22Rv1 (cell line): ENCODE results near the gene SYNE2.

Experiments used
- H3K27ac ChIP-seq: fragments of 450-650 bp; 2 replicates; pipeline ENCODE4 v1.5.1; 2017
- CTCF ChIP-seq: fragments of 450-650 bp; IDR thresholded peaks from 2 replicates; pipeline ENCODE4 v1.5.1; 2017; ENCODE audit warnings: mild to moderate bottlenecking
- ZFX ChIP-seq: fragments of 450-650 bp; IDR thresholded peaks from 2 replicates; pipeline ENCODE4 v1.6.1; 2017; ENCODE audit warnings: antibody characterized with exemption, borderline replicate concordance

The SYNE2 gene

DNA sequence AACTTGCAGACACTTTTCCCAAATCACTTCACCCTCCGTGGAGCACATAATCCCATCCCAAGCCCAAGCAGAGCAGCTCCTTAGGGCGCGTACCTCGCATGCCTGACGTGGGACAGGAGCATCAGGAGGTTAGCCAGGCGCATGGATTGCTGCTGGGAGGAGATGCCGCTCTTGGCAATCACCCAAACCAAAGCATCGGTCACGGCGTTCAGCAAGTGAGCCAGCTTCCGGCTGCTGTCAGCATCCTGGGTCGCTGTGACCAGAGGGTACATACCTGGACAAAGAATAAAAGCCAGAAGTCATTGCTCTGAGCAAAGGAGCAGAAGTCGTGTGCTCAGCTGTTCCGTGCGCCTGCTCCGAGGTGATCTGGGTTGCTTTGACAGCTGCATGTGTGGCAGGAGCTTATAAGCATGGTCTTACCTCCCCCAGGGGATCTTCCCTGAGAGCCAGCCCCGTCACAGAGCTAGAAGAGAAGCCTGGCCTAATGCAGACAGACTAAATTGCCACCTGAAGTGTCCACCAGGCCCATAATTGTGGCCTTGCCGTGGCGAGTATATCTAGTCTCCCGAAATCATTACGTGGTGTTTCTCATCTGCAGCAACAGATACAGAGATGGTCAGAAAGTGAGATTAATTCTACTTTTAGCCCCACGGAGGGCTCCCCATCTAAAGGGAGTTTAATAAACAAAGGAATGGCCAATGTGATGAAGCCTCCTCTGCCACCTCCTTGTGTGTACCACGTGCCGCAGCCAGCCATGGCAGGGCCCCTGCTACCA is 382.3 kb downstream of the SYNE2 start:
- H3K27ac ChIP-seq, result no peak overlapping the region
- no peak for TF ChIP-seq CTCF
- TF ChIP-seq ZFX, result no peak

- H3K27ac ChIP-seq, result no peak overlapping the region
- TF ChIP-seq CTCF (no peak), ZFX (no peak)
Observed at GRCh38 chr14:64235652-64236640, 383.1 kb downstream of the SYNE2 start.

- H3K27ac ChIP-seq, result no peak overlapping the region
- TF ChIP-seq ZFX (no peak), CTCF (no peak)
Observed at GRCh38 chr14:64238049-64238448, 385.2 kb downstream of the SYNE2 start.

GRCh38 chr14:64238631-64239030 is 385.8 kb downstream of the SYNE2 start:
- H3K27ac ChIP-seq, result no peak overlapping the region

GRCh38 chr14:64244279-64244678 is 391.5 kb downstream of the SYNE2 start:
- TF ChIP-seq ZFX, result no peak
- no peak for TF ChIP-seq CTCF
- no peak overlapping the region for H3K27ac ChIP-seq

More at GRCh38 chr14:64238631-64239030, 385.8 kb downstream of the SYNE2 start:
- TF ChIP-seq ZFX (no peak), CTCF (no peak)

DNA sequence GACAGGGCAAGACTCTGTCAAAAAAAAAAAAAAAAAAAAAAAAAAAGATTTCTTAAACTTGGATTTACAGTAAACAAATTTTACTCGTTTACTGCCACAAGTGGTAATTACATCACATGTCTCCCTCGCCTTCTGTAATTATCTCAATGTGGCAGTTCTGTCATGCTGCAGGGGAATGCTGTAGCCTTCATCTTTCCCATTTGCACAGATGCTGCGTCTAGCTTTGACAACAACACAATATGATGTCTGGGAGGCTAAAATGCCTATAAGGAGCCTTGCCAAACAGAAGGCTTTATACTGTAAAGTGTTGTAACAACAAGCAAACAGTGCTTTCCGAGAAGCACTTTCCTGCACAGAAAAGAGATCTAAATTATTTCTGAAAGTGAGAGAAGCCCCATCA is 392.7 kb downstream of the SYNE2 start:
- TF ChIP-seq CTCF, result no peak
- no peak for TF ChIP-seq ZFX
- no peak overlapping the region for H3K27ac ChIP-seq
